Measurements from ENCODE around the gene ZC3H12D.

The ZC3H12D gene

GRCh38 chr6:149425224-149425623 is 59.6 kb downstream of the ZC3H12D start:
- TF ChIP-seq CTCF (IDR thresholded peaks at IDR 0.05; ENCODE audit: low read depth, low read length, missing control alignments): no peak
- H3K4me3 ChIP-seq (replicated peaks; ENCODE audit: low read depth, low read length): no peak overlapping the region
- no peak for DNase-seq (ENCODE audit: extremely low read depth, low read depth)

- no peak for TF ChIP-seq CTCF (IDR thresholded peaks at IDR 0.05; ENCODE audit: low read depth, low read length, missing control alignments)
- no peak for DNase-seq (ENCODE audit: extremely low read depth, low read depth)
These were observed 60.8 kb downstream of the ZC3H12D start for GRCh38 chr6:149423964-149424440.

GRCh38 chr6:149422581-149422980 is 62.2 kb downstream of the ZC3H12D start:
- no peak overlapping the region for H3K4me3 ChIP-seq (replicated peaks; ENCODE audit: low read depth, low read length)
- no peak for DNase-seq (ENCODE audit: extremely low read depth, low read depth)
- TF ChIP-seq CTCF (IDR thresholded peaks at IDR 0.05; ENCODE audit: low read depth, low read length, missing control alignments): no peak

More at GRCh38 chr6:149423964-149424440, 60.8 kb downstream of the ZC3H12D start:
- no peak overlapping the region for H3K4me3 ChIP-seq (replicated peaks; ENCODE audit: low read depth, low read length)

- no peak overlapping the region for H3K4me3 ChIP-seq (replicated peaks; ENCODE audit: low read depth, low read length)
- TF ChIP-seq CTCF (IDR thresholded peaks at IDR 0.05; ENCODE audit: low read depth, low read length, missing control alignments): no peak
- DNase-seq (ENCODE audit: extremely low read depth, low read depth): no peak
These were observed 63.7 kb downstream of the ZC3H12D start for GRCh38 chr6:149421132-149421531.

GRCh38 chr6:149419696-149420404 is 65.0 kb downstream of the ZC3H12D start:
- TF ChIP-seq CTCF (IDR thresholded peaks at IDR 0.05; ENCODE audit: low read depth, low read length, missing control alignments): no peak
- no peak overlapping the region for H3K4me3 ChIP-seq (replicated peaks; ENCODE audit: low read depth, low read length)
- DNase-seq (ENCODE audit: extremely low read depth, low read depth): no peak

- H3K4me3 ChIP-seq (replicated peaks; ENCODE audit: low read depth, low read length): no peak overlapping the region
- no peak for DNase-seq (ENCODE audit: extremely low read depth, low read depth)
These were observed 70.0 kb downstream of the ZC3H12D start for GRCh38 chr6:149414821-149415220.

More at GRCh38 chr6:149414821-149415220, 70.0 kb downstream of the ZC3H12D start:
- TF ChIP-seq CTCF (IDR thresholded peaks at IDR 0.05; ENCODE audit: low read depth, low read length, missing control alignments): no peak
